Measurements from ENCODE around the gene HBE1. TPM values are rescaled to one million over a fixed set of nuclear protein-coding genes. Genes with fewer than 3 reads are reported as not detected.

Gene HBE1
- total RNA-seq, 1 donor from 2014 or later, result 1.3 TPM

- Mint-ChIP-seq H3K27me3 (no peaks in the 10 kb centered on the region), H3K27ac (no peak overlapping the region), H3K9me3 (no peaks in the 10 kb centered on the region), H3K4me1 (ENCODE audit: unreplicated experiment) (no peaks in the 10 kb centered on the region), H3K36me3 (no peaks in the 10 kb centered on the region), H3K4me3 (no peak overlapping the region)
- DNase-seq (ENCODE audit: extremely low spot score, unreplicated experiment), result no peak
- no peak for TF ChIP-seq CTCF (conservative IDR thresholded peaks at IDR 0.05)
These were observed 9.8 kb upstream of the HBE1 start for GRCh38 chr11:5279471-5280090.

GRCh38 chr11:5277807-5278382, 8.2 kb upstream of the HBE1 start:
- Mint-ChIP-seq H3K27ac (no peak overlapping the region), H3K27me3 (no peaks in the 10 kb centered on the region), H3K4me1 (ENCODE audit: unreplicated experiment) (no peaks in the 10 kb centered on the region), H3K36me3 (no peaks in the 10 kb centered on the region), H3K4me3 (no peak overlapping the region), H3K9me3 (no peaks in the 10 kb centered on the region)
- no peak for DNase-seq (ENCODE audit: extremely low spot score, unreplicated experiment)
- no peak for TF ChIP-seq CTCF (conservative IDR thresholded peaks at IDR 0.05)

GRCh38 chr11:5276697-5277096, 7.0 kb upstream of the HBE1 start:
- DNase-seq (ENCODE audit: extremely low spot score, unreplicated experiment), result no peak
- no peak for TF ChIP-seq CTCF (conservative IDR thresholded peaks at IDR 0.05)
- Mint-ChIP-seq H3K9me3 (no peaks in the 10 kb centered on the region), H3K27me3 (no peaks in the 10 kb centered on the region), H3K36me3 (no peaks in the 10 kb centered on the region), H3K27ac (no peak overlapping the region), H3K4me3 (no peak overlapping the region), H3K4me1 (ENCODE audit: unreplicated experiment) (no peaks in the 10 kb centered on the region)

- DNase-seq (ENCODE audit: extremely low spot score, unreplicated experiment), result no peak
- H3K4me1 Mint-ChIP-seq (ENCODE audit: unreplicated experiment), result no peaks in the 10 kb centered on the region
- TF ChIP-seq CTCF (conservative IDR thresholded peaks at IDR 0.05), result no peak
- H3K27me3 Mint-ChIP-seq, result no peaks in the 10 kb centered on the region
- no peak overlapping the region for H3K4me3 Mint-ChIP-seq
- H3K9me3 Mint-ChIP-seq, result no peaks in the 10 kb centered on the region
- H3K27ac Mint-ChIP-seq, result no peak overlapping the region
- H3K36me3 Mint-ChIP-seq, result no peaks in the 10 kb centered on the region
These were observed 5.8 kb upstream of the HBE1 start for GRCh38 chr11:5275369-5276110.

- Mint-ChIP-seq H3K4me3 (no peak overlapping the region), H3K36me3 (no peaks in the 10 kb centered on the region), H3K27ac (no peak overlapping the region), H3K4me1 (ENCODE audit: unreplicated experiment) (no peaks in the 10 kb centered on the region), H3K27me3 (no peaks in the 10 kb centered on the region), H3K9me3 (no peaks in the 10 kb centered on the region)
- no peak for DNase-seq (ENCODE audit: extremely low spot score, unreplicated experiment)
- no peak for TF ChIP-seq CTCF (conservative IDR thresholded peaks at IDR 0.05)
These were observed 4.7 kb upstream of the HBE1 start for GRCh38 chr11:5274395-5274794.

All from type B pancreatic cell (in vitro differentiated cells).